HCT116 (cell line): ENCODE measurements around the gene UGT2B15.

Experiments used
- CTCF ChIP-seq, 3 experiments: fragments of 200-600 bp in 1 of 3; sonication (generic) in 1 of 3; IDR thresholded peaks in 2 of 3; conservative IDR thresholded peaks in 1 of 3; 2 replicates each; pipeline ENCODE4 v1.5.1; 2012 to 2017; ENCODE audit warnings: low read depth in 2 of 3, low read length in 2 of 3, antibody characterized with exemption in 1 of 3, borderline replicate concordance in 1 of 3, control low read depth in 1 of 3, mild to moderate bottlenecking in 1 of 3, mixed read lengths in 1 of 3, mixed run types in 1 of 3, moderate library complexity in 1 of 3; ENCODE audit not compliant: insufficient read depth in 1 of 3
- MAX ChIP-seq: IDR thresholded peaks from 2 replicates; pipeline ENCODE4 v1.6.1; 2012
- YY1 ChIP-seq: IDR thresholded peaks from 2 replicates; pipeline ENCODE4 v1.6.1; 2011; ENCODE audit warnings: low read length, low read depth, moderate library complexity, mild to moderate bottlenecking; ENCODE audit not compliant: insufficient replicate concordance; ENCODE audit errors: extremely low read depth
- ZBTB33 ChIP-seq: IDR thresholded peaks from 2 replicates; pipeline ENCODE4 v1.6.1; 2011; ENCODE audit warnings: mild to moderate bottlenecking, low read length, moderate library complexity; ENCODE audit not compliant: insufficient replicate concordance; ENCODE audit errors: extremely low read depth

- TF ChIP-seq CTCF (IDR thresholded peaks at IDR 0.05 in 2 of 3, conservative IDR thresholded peaks at IDR 0.05 in 1 of 3; ENCODE audit: borderline replicate concordance in 1 of 3, insufficient read depth in 1 of 3, low read depth in 2 of 3, low read length in 2 of 3) (no peak), ZBTB33 (no peak), MAX (no peak), YY1 (no peak)
Measured at GRCh38 chr4:68655764-68656444, 14.5 kb downstream of the UGT2B15 start.
